ENCODE results near the gene SIN3A.

GRCh38 chr15:75364881-75365280 is 86.6 kb downstream of the SIN3A start:
- TF ChIP-seq POLR2A (IDR thresholded peaks at IDR 0.05; ENCODE audit: low read depth, low read length) (no peak), POLR2AphosphoS5 (IDR thresholded peaks at IDR 0.05; ENCODE audit: low read depth, low read length) (no peak), TAF1 (IDR thresholded peaks at IDR 0.05; ENCODE audit: borderline replicate concordance, low read depth, low read length) (no peak)
